ENCODE results near the gene MND1. TPM values are rescaled to one million over a fixed set of nuclear protein-coding genes. Genes with fewer than 3 reads are reported as not detected.
A peak's percentile ranks its signal among the peaks of the same experiment; 100 is the strongest.

MND1 gene, protein sequence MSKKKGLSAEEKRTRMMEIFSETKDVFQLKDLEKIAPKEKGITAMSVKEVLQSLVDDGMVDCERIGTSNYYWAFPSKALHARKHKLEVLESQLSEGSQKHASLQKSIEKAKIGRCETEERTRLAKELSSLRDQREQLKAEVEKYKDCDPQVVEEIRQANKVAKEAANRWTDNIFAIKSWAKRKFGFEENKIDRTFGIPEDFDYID
- total RNA-seq (2021) (17.6 and 24.4 TPM in 2 replicates), Bru-seq, nascent RNA (percentile 83 among the genes with signal in this experiment), BruChase-seq, experiment 1, labeled RNA remaining after a 2-hour chase (percentile 78 among the genes with signal in this experiment), BruChase-seq, experiment 2, labeled RNA remaining after a 6-hour chase (percentile 63 among the genes with signal in this experiment)
- long read RNA-seq, transcript MND1-201 (8 exons, 968 nt): major isoform, 22 of 32 reads
- long read RNA-seq, partial matches to known transcripts: 4 of 32 reads
- long read RNA-seq, other reads (novel, unspliced or antisense): 6 of 32 reads

DNA sequence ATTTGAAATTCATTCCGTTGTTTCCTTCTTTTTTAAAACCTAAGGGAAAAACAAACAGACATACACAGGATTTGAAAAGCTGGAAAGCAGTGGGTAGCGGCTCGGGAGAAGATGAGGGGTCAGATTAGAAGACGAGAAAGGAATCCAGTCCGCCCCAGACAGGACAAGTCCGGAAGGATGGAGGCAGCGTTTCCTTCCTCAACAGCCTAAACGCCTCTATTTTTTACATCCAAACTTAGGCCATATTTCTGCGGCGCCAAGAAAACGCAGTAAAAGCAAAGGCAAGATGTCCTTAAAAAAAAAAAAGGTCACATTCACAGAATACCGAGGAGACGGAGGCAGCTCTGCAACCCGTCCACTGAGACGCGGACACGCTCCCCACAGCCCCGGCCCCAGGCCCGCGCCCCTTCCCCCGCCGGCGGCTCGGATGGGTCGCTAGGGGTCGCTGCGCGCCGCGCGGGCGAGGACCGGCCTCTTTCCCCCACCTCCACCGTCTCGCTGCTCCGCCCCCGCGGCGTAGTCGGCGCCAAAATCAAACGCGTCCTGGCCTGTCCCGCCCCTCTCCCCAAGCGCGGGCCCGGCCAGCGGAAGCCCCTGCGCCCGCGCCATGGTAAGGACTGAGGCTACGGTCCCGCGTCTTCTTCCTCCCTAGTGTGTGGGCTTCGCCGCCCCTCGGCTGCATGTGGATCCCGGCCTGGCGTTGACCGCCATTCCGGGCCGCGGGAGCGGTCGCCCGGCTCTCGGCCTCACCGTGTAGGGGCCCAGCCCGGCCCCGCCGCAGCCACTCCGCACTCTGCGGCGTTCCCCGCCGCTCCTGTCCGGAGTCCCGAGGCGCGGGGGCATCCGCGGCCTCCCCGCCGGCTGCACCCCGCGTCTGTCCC lies at the start of gene MND1:
Gene MND1 (plus strand): TSS at position 558 of the 881 bp plus-strand sequence. CDS start 50 bp downstream, at position 608.
- no peaks in the 10 kb centered on the region for H4K20me1 ChIP-seq (ENCODE audit: insufficient read depth)
- peaks cover 40% of the 10 kb centered on the region for H3K79me2 ChIP-seq (ENCODE audit: low read depth)
- DNase-seq: peak; percentile 38 to 88
- no peaks in the 10 kb centered on the region for H3K9me3 ChIP-seq (ENCODE audit: insufficient read depth, low read depth)
- intact Hi-C loops (cut with micrococcal nuclease; ENCODE audit: unreplicated experiment): loop anchor here (1.0 to 10.0 kb wide), 5 partner anchors 88 to 406 kb away; no protein-coding TSS in a partner anchor
- peak within 1 kb of the TSS; percentile 70 for H3K27ac ChIP-seq
- ChIA-PET POLR2A (ENCODE audit: unreplicated experiment) (no interaction called here), CTCF (interaction anchor here (0.5 to 0.6 kb wide), 2 partner anchors 180 to 181 kb away, joined by 4 to 10 read pairs; no protein-coding TSS in a partner anchor)
- no peak for TF ChIP-seq EZH2 (IDR thresholded peaks at IDR 0.05; ENCODE audit: low read depth)
- TF ChIP-seq, protein P1, sequence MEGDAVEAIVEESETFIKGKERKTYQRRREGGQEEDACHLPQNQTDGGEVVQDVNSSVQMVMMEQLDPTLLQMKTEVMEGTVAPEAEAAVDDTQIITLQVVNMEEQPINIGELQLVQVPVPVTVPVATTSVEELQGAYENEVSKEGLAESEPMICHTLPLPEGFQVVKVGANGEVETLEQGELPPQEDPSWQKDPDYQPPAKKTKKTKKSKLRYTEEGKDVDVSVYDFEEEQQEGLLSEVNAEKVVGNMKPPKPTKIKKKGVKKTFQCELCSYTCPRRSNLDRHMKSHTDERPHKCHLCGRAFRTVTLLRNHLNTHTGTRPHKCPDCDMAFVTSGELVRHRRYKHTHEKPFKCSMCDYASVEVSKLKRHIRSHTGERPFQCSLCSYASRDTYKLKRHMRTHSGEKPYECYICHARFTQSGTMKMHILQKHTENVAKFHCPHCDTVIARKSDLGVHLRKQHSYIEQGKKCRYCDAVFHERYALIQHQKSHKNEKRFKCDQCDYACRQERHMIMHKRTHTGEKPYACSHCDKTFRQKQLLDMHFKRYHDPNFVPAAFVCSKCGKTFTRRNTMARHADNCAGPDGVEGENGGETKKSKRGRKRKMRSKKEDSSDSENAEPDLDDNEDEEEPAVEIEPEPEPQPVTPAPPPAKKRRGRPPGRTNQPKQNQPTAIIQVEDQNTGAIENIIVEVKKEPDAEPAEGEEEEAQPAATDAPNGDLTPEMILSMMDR (conservative IDR thresholded peaks at IDR 0.05): peak; percentile 82
- peak within 1 kb of the TSS; percentile 90 for H3K4me2 ChIP-seq
- H3K4me1 ChIP-seq (replicated peaks; ENCODE audit: insufficient read depth): peaks cover 34% of the 10 kb centered on the region
- no peaks in the 10 kb centered on the region for H3K9me2 ChIP-seq (ENCODE audit: insufficient read depth)
- peak within 1 kb of the TSS; percentile 92 for H3K4me3 ChIP-seq
- TSS peak; percentile 29 for BruUV-seq (replicated peaks)
- no peaks in the 10 kb centered on the region for H3K27me3 ChIP-seq (ENCODE audit: insufficient read depth, low read depth)
- H3K36me3 ChIP-seq (ENCODE audit: low read depth): no peaks in the 10 kb centered on the region
- peak within 1 kb of the TSS; percentile 85 for H2AFZ ChIP-seq
- H3F3A ChIP-seq (ENCODE audit: insufficient read depth, low read depth): peaks cover 10% of the 10 kb centered on the region; the same call in 1 of the 2 replicates

DNA sequence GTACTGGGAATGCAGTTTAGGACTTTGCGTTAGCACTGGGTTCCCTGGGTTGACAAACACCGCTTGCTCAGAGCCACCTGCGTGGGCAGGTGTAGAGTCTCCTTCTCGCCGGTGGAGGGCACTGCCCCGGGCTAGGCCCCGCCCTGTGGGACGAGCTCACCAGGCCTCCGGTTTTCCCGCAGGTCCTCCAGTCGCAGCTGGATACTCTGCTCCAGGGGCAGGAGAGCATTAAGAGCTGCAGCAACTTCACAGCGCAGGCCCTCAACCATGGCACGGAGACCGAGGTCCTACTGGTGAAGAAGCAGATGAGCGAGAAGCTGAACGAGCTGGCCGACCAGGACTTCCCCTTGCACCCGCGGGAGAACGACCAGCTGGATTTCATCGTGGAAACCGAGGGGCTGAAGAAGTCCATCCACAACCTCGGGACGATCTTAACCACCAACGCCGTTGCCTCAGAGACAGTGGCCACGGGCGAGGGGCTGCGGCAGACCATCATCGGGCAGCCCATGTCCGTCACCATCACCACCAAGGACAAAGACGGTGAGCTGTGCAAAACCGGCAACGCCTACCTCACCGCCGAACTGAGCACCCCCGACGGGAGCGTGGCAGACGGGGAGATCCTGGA lies 49.2 kb upstream of the MND1 start:
- Histone ChIP-seq H3K27me3 (ENCODE audit: insufficient read depth, low read depth) (no peaks in the 10 kb centered on the region), H3K9me3 (ENCODE audit: insufficient read depth, low read depth) (no peaks in the 10 kb centered on the region), H3K4me3 (no peak overlapping the region), H3F3A (ENCODE audit: insufficient read depth, low read depth) (peaks cover 11% of the 10 kb centered on the region), H4K20me1 (ENCODE audit: insufficient read depth) (no peaks in the 10 kb centered on the region), H3K36me3 (ENCODE audit: low read depth) (peaks cover 29% of the 10 kb centered on the region), H3K4me1 (replicated peaks; ENCODE audit: insufficient read depth) (peaks cover 41% of the 10 kb centered on the region), H3K79me2 (ENCODE audit: low read depth) (no peaks in the 10 kb centered on the region), H3K9me2 (ENCODE audit: insufficient read depth) (no peaks in the 10 kb centered on the region), H3K27ac (peak overlapping the region; percentile 68), H2AFZ (no peak overlapping the region), H3K4me2 (peak overlapping the region; percentile 61)
- intact Hi-C loops (cut with micrococcal nuclease; ENCODE audit: unreplicated experiment): loop anchor here (10.0 kb wide), 2 partner anchors 90 to 300 kb away; partner anchors contain the start of gene TRIM2
- BruUV-seq (replicated peaks): no TSS peak
- DNase-seq: no peak
- POLR2A ChIA-PET (ENCODE audit: unreplicated experiment): no interaction called here
- CTCF ChIA-PET: interaction anchor here (0.6 to 0.7 kb wide), 2 partner anchors 41 to 46 kb away, joined by 3 read pairs; no protein-coding TSS in a partner anchor
- no peak for TF ChIP-seq EZH2 (IDR thresholded peaks at IDR 0.05; ENCODE audit: low read depth)
- TF ChIP-seq, protein P1 (conservative IDR thresholded peaks at IDR 0.05): no peak

Measured in PC-9 (cell line).